Endometrium (tissue), 2 donors: ENCODE data around the gene MICU1.

Source experiments
- FAIRE-seq: peaks from 2 replicates; lab custom pipeline; 2012; peaks lifted over from hg19 to GRCh38; lab: Jason Lieb, UNC
- donor health status: control.
- donor health status: control.

The MICU1 gene

DNA sequence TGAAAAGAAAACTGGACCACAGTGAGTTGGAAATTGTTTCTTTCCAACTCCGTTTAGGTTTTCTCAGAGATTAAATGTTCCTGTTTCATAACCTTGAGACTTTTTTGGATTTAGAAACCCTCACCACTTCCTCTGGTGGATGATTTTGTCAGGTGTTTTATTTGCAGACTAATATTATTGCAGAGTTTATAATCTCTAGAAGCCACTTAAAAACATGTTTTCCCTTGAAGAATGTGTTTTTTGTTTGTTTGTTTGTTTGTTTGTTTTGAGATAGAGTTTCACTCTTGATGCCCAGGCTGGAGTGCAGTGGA is 520 bp upstream of the MICU1 start:
- no peak for FAIRE-seq

DNA sequence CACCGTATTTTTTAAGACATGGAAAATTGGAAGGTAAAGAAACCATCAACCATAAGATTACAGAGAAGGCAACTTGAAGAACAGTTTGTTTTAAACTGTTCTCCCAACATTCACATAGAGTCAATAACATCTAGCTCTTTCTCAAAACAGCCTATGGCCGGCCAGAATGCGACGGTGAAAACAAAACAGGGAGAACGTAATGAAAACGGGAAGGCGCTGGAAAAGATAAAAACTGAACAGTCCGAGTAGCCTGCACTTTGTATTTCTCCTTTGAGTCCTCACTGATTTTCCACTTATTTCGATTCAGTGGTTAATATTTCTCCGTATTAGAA is 637 bp downstream of the MICU1 start:
- FAIRE-seq = no peak

DNA sequence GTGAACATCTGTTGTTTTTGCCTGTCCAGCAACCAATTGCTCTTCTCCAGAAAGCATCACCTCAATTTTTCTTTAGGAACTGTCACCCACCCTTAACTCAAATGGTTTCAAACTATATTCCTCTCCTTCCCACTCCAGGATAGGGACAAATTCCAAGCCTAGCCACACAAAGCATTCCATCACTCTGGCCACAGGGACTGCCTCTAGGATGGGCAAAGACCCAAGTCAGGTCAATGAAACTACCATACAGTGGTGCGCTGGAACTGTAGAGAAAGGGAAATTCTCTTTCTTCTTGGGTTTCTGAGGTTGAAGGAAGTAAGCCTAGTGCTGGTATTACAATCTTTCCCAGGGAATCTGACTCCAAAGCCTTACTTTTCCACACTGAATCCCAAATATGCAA is 3.6 kb downstream of the MICU1 start:
- FAIRE-seq = no peak

DNA sequence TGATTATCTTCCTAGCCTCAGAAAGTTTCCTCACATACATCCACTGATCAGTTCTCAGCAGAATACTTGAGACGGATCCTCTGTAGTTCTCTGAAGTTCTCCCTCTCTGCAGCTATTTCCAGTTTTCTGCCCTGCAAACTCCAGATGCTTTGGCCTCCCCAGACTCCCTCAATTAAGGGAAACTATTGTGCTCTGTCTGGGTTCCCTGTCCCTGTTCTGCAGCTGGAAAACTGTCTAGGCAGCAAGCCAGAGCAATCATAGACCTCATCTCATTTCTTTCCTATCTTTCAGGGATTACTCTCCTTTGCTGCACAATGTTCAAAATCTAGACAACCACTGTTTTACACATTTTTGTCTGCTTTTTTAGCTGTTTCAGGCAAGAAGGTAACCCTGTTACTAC is 9.2 kb downstream of the MICU1 start:
- FAIRE-seq = no peak

DNA sequence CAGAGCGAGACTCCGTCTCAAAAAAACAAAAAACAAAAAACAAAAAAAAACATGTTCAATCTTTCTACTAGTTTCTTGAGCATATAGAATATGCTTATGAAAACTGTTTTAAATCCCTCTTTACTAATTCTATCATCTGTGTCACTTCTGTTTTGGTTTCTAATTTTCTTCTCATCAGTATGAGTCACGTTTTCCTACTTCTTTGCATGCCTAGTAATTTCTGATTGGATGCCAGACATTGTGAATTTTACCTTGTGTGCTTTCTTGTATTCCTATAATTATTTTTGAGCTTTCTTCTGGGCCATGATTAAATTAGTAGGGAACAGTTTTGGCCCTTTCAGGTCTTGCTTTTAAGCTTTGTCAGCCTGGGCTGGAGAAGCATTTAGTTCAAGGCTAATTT is 9.9 kb downstream of the MICU1 start:
- no peak for FAIRE-seq

DNA sequence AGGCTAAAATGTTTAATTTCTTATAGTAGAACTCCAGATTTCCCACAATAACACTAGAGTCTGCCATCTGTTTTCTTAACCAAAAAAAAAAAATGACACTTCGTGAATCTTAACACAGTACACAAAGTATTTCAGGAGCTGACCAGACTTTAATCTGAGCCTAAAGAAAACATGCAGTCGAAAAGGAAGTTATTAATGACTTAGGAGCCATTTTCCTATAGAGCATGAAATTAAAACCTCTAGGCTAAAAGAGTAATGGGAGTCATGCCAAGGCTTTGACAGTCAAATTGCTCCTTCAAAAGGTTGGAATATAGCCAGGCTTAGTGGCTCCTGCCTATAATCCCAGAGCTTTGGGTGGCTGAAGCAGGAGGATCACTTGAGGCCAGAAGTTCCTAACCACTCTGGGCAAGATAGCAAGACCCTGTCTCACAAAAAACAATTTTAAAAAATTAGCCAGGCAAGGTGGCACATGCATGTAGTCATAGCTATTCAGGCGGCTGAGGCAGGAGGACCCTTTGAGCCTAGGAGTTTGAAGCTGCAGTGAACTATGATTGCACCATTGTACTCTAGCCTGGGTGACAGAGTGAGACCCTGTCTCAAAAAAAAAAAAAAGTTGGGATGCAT is 13.6 kb downstream of the MICU1 start:
- no peak for FAIRE-seq

DNA sequence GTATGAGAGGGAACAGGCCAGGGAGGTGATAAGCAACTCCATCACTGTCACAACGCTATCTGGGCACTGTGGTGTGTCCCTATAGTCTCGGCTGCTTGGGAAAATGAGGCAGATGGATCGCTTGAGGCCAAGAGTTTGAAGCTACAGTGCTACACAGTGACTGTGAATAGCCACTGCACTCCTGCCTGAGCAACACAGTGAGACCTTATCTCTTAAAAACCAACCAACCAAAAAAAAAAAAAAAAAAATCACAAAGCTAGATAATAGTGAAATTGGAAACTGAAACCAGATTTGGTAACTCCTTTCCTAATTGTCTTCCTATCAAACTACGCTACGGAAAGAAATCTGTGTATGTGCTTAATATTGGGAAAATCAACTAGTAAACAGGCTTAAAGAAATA is 14.1 kb downstream of the MICU1 start:
- FAIRE-seq = no peak

DNA sequence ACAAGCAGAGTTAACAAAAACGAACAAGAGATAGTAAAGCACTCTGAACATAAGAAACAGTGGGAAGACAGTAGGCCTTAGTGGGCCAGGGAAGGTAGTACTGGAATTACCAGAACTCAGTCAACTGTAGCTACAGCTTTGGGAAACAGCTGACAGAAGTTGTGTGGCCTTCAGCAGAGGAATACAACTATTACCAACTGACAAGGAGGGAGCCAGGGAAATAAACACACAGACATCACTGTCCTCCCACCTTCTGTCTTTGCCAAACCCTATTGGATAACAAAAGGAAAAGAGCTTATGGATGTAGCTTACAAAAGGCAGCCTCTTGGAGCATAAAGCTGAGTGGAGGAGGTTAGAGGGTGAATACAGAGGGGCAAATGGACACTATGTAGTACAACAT is 15.4 kb downstream of the MICU1 start:
- FAIRE-seq = no peak

DNA sequence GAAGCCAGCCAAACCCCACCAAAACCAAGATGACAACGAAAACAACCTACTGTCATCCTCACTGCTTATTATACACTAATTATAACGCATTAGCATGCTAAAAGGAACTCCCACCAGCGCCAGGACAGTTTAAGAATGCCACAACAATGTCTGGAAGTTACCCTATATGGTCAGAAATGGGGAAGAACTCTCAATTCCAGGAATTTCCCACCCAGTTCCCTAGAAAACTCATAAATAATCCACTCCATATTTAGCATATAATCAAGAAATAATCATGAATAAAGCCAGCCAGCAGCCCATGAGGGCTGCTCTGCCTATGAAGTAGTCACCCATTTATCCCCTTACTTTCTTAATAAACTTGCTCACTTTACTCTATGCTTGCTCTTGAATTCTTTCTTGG is 20.8 kb downstream of the MICU1 start:
- FAIRE-seq = no peak

DNA sequence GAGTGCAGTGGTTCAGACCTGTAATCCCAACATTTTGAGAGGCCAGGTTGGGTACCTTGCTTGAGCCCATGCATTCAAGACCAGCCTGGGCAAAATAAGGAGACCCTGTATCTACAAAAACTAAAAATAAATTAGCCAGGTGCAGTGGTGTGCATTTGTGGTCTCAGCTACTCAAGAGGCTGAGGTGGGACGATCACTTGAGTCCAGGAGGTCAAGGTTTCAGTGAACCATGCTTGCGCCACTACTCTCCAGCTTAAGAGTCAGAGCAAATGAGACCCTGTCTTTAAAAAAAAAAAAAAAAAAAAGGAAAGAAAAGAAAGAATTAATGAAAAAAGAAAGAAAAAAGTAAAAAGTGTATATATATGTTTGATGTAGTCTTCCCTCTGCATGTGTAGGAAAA is 24.7 kb downstream of the MICU1 start:
- no peak for FAIRE-seq

DNA sequence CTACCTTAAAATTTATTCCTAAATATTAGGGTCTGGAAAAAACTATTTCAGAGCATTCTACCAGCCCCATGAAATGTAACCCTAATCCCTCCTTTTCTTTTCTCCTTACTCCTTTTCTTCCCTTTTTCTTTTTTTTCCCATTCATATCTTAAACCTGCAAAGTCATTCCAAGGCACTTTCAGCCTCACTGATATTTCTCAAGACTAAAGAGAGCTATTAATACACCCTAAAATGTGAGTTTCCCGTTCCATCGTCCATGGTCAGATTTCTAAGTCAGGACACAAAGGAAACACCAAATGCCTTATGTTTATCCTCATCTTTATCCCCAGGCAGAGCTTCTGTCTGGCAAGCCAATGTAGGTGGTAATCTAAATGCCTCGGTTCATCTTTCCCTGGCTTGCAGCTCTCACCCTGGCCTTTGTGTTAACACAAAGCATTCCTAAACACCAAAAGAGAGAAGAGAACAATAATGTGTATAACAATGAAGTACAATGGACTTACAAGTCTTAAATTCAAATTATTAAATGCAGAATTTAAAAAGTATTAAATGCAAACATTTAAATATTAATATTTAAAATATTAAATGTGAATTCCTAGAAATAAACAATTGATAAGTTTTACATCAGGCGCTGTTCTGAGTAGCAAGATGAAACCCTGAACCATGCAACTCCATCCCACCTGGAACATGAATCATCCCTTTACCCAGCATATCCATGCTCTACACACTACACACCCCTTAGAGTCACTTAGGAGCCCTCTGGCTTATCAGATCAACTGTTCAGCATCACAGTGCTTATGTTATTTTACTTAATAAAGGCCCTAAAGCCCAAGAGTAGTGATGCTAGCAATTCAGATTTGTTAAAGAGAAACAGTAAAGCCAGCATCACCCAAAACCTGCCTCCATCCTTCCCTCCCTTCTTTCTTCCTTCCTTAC is 26.8 kb downstream of the MICU1 start:
- FAIRE-seq = no peak

DNA sequence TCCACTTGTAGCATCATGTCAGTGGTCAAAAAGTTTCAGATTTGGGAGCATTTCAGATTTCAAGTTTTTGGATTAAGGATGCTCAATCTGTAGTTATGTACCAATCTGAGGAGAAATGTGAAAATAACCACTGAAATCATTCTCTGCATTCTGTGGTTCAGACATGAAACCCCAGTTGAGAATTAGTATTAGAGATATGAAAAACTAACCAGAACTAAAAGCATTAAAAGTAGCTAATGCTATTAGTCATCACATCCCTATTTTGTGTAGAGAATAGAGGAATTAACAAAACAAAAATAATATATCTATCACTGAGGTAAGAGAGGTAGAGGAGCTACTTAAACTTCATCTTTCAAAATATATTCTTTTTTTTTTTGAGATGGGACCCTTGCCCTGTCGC is 28.0 kb downstream of the MICU1 start:
- no peak for FAIRE-seq

DNA sequence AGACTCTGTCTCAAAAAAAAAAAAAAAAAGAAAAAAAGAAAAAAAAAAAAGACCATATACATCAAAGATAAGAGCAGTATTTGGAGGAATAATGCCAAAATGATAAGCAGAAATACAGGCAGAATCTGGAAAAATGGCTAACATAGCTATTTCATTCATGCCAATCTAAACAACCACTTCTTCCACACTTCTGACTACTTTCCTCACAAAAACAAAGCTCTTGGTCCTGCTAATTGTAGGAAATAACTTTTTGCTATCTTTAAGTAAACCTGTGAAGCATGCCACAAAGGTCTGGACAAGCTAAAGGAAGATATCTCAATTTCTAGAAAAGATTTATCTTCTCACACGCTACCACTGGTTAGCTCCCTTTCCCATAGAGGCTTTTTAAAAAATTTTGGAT is 30.4 kb downstream of the MICU1 start:
- FAIRE-seq = no peak

DNA sequence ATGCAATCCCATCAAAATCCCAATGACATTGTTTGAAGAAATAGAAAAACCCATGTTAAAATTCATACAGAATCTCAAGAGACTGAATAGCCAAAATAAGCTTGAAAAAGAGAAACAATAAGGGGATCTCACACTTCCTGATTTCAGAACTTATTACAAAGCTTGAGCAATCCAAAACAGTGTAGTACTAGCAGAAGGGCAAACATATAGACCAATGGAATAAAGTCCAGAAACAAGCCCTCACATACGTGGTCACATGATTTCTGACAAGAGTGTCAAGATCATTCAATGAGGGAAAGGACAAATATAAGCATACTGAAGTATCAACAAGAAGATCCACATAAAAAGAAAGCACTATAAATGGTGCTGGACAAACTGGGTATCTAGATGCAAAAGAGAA is 31.9 kb downstream of the MICU1 start:
- FAIRE-seq = no peak

DNA sequence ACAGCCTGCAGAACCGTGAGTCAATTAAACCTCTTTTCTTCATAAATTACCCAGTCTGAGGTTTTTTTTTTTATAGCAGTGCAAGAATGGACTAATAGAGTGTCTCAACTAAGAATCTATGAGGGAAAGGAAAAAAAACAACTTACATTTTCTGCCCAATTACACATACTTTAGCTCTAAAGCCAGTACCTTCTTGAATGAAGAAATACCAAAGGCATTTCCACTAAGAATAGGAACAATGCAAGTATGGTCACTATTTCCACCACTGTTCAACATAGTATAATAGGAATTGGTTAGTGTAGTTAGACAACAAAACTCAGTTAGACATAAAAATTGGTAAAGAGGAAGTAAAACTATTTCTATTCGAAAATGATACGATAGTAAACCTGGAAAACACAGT is 37.6 kb downstream of the MICU1 start:
- no peak for FAIRE-seq

DNA sequence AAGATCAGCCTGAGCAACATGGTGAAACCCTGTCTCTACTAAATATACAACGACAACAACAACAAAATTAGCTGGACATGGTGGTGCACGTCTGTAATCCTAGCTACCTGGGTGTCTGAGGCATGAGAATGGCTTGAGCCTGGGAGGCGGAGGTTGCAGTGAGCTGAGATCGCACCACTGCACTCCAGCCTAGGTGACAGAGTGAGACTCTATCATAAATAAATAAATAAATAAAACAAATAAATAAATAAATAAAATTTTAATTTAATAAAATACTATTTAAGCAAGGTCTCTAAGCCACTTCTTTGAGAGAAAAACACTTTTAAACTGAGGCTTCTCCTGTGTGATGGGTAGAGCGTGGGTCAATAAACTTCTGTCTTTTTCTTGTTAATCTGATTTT is 38.3 kb downstream of the MICU1 start:
- no peak for FAIRE-seq

DNA sequence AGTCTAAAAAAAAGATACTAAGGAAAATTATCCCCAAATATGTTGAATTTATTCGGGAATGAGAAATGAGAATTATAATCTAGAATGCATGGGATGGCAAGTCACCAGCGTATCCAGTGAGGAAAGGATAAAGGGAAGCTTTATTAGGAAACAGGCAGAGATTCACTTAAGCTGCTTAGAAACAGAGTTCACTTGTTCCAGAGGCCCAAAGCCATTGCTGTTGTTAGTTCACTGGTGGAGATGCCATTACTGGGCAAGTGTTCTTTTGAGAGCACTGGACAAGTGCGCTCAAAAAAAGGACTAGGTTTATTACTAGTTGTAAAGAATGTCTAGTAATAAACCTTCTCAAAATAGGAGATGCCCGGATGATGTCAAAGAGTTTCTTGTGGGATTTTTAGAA is 51.2 kb downstream of the MICU1 start:
- FAIRE-seq = no peak

DNA sequence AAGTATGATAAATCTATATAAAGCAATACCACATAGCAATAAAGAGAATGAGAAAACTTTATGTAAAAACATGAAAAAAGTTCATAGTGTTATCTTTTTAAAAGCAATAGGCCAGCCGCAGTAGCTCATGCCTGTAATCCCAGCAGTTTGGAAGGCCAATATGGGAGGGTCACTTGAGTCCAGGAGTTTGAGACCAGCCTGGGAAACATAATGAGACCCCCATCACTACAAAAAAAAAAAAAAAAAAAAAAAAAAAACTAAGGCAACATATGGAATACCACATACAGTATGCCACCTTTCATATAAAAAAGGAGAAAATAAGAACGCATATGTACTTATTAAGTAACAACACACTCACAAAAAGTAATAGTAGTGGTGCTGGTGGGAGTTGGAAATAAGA is 52.8 kb downstream of the MICU1 start:
- FAIRE-seq = no peak

DNA sequence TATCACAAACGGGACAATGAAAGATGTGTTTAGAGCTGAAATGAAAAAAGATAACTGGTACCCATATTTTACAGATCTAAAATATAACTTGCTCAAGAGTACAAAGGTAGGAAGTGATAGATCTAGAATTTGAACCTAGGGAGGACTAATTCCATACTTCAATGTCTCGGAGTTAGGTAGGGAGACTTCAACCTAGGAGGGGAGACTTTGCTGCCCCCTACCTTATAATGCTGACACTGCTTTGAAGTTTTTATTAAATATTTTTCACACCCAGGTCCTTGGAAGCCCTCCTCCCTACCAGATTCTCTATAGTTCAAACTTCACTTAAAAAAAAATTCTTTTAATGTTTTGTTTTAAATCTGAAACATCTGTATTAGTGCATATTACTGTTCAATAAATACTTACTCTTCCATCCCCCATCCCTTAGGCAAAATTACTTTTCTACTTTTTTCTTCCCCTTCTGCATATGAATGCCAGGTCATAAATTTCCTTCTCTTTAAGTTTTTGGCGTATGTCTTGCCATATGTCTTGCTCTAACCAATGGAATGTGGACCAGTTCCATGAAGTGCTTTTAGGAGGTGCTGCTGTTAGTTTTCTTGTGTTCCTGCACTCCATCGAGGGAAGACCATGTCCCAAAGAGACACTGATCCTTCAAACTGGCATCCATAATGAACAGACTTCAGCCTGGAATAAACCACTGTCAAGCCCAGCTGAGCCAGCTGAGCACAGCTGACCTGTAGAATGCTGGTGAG is 57.8 kb downstream of the MICU1 start:
- no peak for FAIRE-seq

DNA sequence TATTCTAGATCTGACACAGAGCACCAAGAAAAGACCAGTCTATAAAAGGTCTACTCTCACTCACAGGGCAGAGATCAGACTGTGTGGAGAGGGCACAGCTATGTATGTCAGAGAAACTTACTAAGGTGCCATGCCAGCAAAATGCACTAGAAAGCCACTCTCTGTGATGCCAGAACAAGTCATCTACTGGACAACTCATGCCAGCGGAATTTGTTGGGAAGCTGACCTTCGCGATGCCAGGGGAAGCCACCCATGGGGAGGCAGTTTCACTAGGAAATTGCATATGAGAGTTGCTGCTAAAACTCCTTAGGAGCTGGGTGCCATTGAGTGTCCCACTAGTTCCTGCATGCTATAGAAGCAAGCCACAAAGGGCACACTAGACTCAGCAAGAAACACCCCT is 58.5 kb downstream of the MICU1 start:
- FAIRE-seq = no peak

DNA sequence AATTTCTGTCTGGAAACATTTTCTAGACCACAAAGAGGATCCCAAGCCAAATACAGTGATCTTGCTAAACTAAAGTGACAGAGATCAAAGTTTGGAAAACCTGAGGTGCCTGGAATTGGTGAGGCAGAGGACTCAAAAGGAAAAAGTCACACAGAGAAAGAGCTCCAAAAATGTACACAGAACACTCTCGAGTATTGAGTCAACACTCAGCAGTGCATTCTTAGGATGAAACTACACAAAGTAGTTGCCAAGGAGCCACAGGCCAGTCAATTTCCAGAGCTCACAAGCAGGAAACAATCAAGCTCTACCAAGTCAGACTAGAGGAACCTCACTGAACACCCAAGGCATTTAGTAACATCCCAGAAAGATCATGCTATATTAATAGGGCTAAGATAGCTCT is 61.3 kb downstream of the MICU1 start:
- FAIRE-seq = no peak

DNA sequence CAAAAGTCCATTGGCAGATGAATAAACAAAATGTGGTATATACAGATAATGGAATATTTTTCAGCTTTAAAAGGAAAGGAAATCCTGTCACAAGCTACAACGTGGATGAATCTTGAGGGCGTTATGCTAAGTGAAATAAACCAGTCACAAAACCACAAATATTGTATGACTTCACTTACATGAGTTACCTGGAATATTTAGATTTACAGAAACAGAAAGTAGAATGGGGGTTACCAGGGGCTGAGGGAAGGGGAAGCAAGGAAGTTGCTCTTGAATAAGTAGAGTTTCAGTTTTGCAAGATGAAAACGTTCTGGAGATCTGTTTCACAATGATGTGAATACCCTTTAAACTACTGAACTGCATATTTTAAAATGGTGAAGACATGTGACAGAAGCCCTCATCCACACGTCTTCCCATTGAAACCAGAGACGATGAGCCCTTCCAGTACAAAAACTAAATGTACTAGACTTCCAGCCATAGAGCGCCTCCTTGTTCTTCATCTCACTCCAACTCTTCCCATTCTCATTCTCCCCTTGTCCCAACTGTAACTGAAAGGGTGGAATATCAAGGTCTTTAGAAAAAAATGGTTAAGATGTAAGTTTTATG is 62.4 kb downstream of the MICU1 start:
- FAIRE-seq = no peak

DNA sequence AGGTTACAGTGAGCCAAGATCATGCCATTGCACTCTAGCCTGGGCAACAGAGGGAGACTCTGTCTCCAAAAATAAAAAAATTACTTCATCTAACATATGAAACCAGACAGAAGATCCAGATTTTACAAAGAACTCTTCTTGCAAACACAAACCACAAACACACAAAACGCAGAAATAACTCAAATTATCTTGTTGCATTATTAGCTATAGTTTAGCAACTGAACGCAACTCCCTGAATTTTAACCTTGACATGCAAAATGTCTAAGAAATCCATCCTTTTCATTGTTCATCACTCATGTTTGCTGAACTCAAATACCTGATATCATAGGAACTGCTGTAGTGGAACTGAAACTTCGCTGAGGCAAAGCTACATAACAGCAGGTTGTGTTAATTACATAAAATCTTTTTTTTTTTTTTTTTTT is 64.1 kb downstream of the MICU1 start:
- FAIRE-seq = no peak
